Measurements from ENCODE around the gene C1GALT1. TPM values are rescaled to one million over a fixed set of nuclear protein-coding genes. Genes with fewer than 3 reads are reported as not detected.

The C1GALT1 gene
- total RNA-seq, 1 experiment from 2014 or later = 54.2 TPM

DNA sequence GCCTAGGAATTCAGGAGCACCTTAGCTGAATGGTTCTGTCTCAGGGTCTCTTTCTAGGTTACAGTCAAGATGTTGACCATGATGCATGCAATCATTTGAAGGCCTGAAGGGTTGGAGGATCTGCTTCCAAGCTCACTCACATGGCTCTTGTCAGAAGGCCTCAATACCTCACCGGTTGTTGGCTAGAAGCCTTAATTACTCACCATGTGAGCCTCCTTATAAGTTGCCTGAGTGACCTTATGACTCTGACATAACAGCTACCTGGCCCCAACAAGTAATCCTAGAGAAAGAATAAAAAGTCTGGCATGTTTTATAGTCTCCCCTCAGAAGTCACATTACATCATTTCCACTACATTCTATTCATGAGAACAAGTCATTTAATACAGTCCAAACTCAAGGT is 3.4 kb upstream of the C1GALT1 start:
- Histone ChIP-seq H3F3A (ENCODE audit: insufficient read depth, low read depth) (peaks cover 44% of the 10 kb centered on the region), H3K4me3 (no peak overlapping the region), H3K36me3 (ENCODE audit: low read depth) (no peaks in the 10 kb centered on the region), H3K4me2 (no peak overlapping the region), H4K20me1 (ENCODE audit: insufficient read depth) (no peaks in the 10 kb centered on the region), H3K9me2 (ENCODE audit: insufficient read depth) (no peaks in the 10 kb centered on the region), H3K9me3 (ENCODE audit: insufficient read depth, low read depth) (peaks cover 13% of the 10 kb centered on the region), H3K4me1 (replicated peaks; ENCODE audit: insufficient read depth) (peaks cover 48% of the 10 kb centered on the region), H3K79me2 (ENCODE audit: low read depth) (peaks cover 8% of the 10 kb centered on the region), H3K27ac (peak overlapping the region; percentile 87; the same call in 1 of the 2 replicates), H2AFZ (no peak overlapping the region), H3K27me3 (ENCODE audit: insufficient read depth, low read depth) (no peaks in the 10 kb centered on the region)
- CTCF ChIA-PET = interaction anchor here (0.6 kb wide), 1 partner anchor 24 kb away, joined by 3 read pairs; no protein-coding TSS in a partner anchor
- intact Hi-C loops (cut with micrococcal nuclease; ENCODE audit: unreplicated experiment) = loop anchor here (1.0 to 5.0 kb wide), 5 partner anchors 76 to 732 kb away; no protein-coding TSS in a partner anchor
- BruUV-seq (replicated peaks) = no TSS peak
- peak in 1 of 2 experiments; percentile 32 for DNase-seq
- no peak for TF ChIP-seq CTCF (conservative IDR thresholded peaks at IDR 0.05)
- no peak for TF ChIP-seq EZH2 (IDR thresholded peaks at IDR 0.05; ENCODE audit: low read depth)
- POLR2A ChIA-PET (ENCODE audit: unreplicated experiment) = no interaction called here

GRCh38 chr7:7180725-7181449 is 1.5 kb upstream of the C1GALT1 start:
- CTCF ChIA-PET = interaction anchor here (0.9 to 1.1 kb wide), 2 partner anchors 68 to 82 kb away, joined by 3 to 4 read pairs; no protein-coding TSS in a partner anchor
- intact Hi-C loops (cut with micrococcal nuclease; ENCODE audit: unreplicated experiment) = loop anchor here (5.0 to 10.0 kb wide), 3 partner anchors 81 to 1114 kb away; no protein-coding TSS in a partner anchor

More at GRCh38 chr7:7180725-7181449, 1.5 kb upstream of the C1GALT1 start:
- Histone ChIP-seq H3F3A (ENCODE audit: insufficient read depth, low read depth) (peaks cover 40% of the 10 kb centered on the region), H3K79me2 (ENCODE audit: low read depth) (peaks cover 28% of the 10 kb centered on the region), H3K4me2 (peak overlapping the region; percentile 83), H2AFZ (peak overlapping the region; percentile 83), H4K20me1 (ENCODE audit: insufficient read depth) (no peaks in the 10 kb centered on the region), H3K4me3 (peak overlapping the region; percentile 67), H3K9me2 (ENCODE audit: insufficient read depth) (no peaks in the 10 kb centered on the region), H3K27ac (peak overlapping the region; percentile 88), H3K27me3 (ENCODE audit: insufficient read depth, low read depth) (no peaks in the 10 kb centered on the region), H3K4me1 (replicated peaks; ENCODE audit: insufficient read depth) (peaks cover 57% of the 10 kb centered on the region), H3K36me3 (ENCODE audit: low read depth) (peaks cover 7% of the 10 kb centered on the region; the same call in 1 of the 2 replicates), H3K9me3 (ENCODE audit: insufficient read depth, low read depth) (no peaks in the 10 kb centered on the region; the same call in 1 of the 2 replicates)
- POLR2A ChIA-PET (ENCODE audit: unreplicated experiment) = interaction anchor here (0.6 kb wide), 1 partner anchor 21 kb away, joined by 3 read pairs; no protein-coding TSS in a partner anchor
- TF ChIP-seq CTCF (conservative IDR thresholded peaks at IDR 0.05) (no peak), EZH2 (IDR thresholded peaks at IDR 0.05; ENCODE audit: low read depth) (no peak)
- no TSS peak for BruUV-seq (replicated peaks)
- DNase-seq = no peak
